ENCODE data around the gene BARX1.
"Not testable (repeated sequence)": the region's sequence is repeated elsewhere in the genome, so short reads cannot be mapped to it uniquely, and the experiment has no call there.

BARX1 gene

DNA sequence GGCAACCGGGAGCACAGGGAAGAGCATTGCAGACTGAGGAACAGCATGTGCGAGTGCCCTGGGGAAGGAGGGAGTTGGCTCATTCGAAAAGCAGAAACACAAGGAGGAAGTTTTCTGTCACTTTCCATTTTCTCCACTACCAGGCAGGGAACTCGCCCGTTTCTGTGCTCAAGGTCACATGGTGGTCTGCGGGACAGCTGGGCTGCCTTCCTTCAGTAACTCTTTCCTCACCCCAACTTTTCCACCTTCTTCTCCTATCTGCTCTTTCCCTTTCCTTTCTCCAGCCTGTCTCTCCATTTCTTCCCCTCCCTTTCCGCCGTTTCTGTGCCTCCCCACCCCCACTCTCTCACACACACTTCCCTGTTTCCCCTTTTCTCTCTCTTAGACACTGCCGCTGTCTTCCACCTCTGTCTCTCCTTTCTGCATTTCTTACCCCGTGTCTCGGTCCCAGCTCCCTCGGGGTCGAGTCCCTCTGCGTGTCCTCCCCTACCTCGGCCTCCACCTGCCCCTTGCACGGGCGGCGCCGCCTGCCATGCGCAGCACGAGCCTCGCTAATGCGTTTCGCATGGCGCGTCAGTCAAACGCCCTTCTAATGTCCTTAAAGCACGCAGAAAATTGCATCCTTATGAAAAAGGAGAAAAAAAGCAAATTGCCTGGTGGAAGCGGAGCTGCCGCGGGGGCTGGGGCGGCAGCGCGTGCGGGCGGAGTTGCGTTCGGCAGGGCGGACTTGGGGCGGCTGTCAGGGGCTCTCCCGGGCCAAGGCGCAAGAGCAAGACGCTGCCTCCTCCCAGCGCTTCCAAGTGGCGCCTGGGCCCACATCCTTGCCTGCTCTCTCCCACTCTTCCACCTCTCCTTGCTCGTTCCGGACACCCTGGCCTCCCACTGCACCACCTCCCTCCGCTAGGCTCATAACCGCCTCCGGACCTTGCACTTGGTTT is 9.5 kb downstream of the BARX1 start:
- no peak overlapping the region for H3K4me3 ChIP-seq (ENCODE audit: low read length)
- TF ChIP-seq, protein P1, sequence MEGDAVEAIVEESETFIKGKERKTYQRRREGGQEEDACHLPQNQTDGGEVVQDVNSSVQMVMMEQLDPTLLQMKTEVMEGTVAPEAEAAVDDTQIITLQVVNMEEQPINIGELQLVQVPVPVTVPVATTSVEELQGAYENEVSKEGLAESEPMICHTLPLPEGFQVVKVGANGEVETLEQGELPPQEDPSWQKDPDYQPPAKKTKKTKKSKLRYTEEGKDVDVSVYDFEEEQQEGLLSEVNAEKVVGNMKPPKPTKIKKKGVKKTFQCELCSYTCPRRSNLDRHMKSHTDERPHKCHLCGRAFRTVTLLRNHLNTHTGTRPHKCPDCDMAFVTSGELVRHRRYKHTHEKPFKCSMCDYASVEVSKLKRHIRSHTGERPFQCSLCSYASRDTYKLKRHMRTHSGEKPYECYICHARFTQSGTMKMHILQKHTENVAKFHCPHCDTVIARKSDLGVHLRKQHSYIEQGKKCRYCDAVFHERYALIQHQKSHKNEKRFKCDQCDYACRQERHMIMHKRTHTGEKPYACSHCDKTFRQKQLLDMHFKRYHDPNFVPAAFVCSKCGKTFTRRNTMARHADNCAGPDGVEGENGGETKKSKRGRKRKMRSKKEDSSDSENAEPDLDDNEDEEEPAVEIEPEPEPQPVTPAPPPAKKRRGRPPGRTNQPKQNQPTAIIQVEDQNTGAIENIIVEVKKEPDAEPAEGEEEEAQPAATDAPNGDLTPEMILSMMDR (conservative IDR thresholded peaks at IDR 0.05; ENCODE audit: low read length), result no peak
- no peak for DNase-seq (ENCODE audit: low read depth)

DNA sequence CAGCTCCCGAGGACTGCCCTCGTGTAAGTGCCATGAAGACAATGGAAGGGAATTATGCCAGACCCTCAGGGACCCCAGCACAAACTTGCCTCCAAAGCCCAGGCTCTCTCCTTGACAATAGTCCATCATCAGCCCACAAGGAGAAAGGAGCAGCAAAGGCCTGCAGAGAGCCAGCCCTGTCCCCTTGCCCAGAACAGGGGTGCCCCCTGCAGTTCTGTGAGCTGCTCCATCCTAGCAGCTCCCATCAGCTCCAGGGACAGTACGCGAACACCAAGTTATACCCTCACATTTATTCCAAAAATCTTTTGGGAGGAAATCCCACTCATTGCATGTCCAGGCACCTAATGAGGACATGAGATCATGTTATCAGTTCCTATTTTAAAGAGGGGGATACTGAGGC is 11.1 kb downstream of the BARX1 start:
- H3K4me3 ChIP-seq (ENCODE audit: low read length), result no peak overlapping the region
- TF ChIP-seq, protein P1 (conservative IDR thresholded peaks at IDR 0.05; ENCODE audit: low read length), result no peak
- DNase-seq (ENCODE audit: low read depth), result no peak

DNA sequence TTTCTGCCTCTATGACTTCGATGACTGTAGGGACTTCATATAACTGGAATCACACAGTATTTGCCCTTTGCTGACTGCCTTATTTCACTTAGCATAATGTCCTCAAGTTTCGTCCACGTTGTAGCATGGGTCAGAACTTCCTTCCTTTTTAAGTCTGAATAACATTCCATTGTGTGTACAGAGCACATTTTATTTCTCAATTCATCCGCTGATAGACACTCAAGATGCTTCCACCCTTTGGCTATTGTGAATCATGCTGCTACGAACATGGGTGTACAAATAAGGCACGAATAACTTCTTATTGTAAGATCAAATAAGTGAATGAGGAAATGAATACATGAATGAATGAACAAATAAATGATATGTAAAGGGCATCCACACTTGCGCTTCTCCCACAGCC is 13.0 kb downstream of the BARX1 start:
- H3K4me3 ChIP-seq (ENCODE audit: low read length), result no peak overlapping the region
- DNase-seq (ENCODE audit: low read depth), result no peak
- TF ChIP-seq, protein P1 (conservative IDR thresholded peaks at IDR 0.05; ENCODE audit: low read length), result no peak

DNA sequence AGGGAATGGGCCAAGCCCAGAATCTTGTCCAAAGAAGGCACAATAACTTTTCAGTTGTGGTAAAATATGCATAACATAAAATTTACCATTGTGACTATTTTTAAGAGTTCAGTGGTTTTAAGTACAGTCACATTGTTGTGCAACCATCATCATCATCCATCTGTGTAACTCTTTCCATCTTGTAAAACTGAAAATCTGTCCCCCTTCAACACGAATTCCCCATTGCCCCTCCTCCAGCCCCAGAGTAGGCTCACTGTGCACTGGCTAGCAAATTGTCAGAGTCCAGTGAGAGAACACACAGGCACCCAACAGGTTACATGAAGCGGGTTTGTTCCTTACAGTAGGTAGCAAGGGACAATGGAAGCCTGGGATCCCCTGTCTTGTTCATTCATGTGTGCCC is 13.7 kb downstream of the BARX1 start:
- TF ChIP-seq, protein P1 (conservative IDR thresholded peaks at IDR 0.05; ENCODE audit: low read length), result no peak
- no peak for DNase-seq (ENCODE audit: low read depth)

DNA sequence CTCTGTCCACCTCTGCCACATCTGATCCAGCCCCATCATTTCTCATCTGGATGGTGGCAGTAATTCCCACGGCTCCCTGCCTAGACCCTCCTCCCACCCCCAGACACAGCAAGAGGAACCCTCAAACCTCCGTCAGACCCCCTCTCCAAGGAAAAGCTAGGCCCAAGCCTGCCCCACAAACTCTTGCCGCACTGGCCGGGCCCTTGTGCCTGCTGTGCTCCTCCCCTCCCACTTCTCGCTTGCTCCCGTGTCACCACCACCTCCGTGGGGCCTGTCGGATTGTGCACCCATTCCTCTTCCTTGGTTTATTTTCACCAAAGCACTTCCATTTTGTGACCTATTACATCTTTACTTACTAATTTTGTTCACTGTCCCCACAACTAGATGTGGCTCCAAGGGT is 14.2 kb downstream of the BARX1 start:
- H3K4me3 ChIP-seq (ENCODE audit: low read length), result no peak overlapping the region
- no peak for DNase-seq (ENCODE audit: low read depth)
- TF ChIP-seq, protein P1 (conservative IDR thresholded peaks at IDR 0.05; ENCODE audit: low read length), result no peak

More for the DNA sequence above, 13.7 kb downstream of the BARX1 start:
- no peak overlapping the region for H3K4me3 ChIP-seq (ENCODE audit: low read length)

DNA sequence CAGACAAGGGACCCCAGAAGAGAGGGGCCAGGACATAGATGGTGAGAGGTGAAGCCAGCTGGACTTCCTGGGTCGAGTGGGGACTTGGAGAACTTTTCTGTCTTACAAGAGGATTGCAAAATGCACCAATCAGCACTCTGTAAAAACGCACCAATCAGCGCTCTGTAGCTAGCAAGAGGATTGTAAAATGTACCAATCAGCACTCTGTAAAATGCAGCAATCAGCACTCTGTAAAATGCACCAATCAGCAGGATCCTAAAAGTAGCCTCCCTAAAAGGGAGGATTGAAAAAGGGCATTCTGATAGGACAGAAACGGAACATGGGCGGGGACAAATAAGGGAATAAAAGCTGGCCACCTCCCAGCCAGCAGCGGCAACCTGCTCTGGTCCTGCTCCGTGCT is 15.6 kb downstream of the BARX1 start:
- not testable (repeated sequence) for H3K4me3 ChIP-seq (ENCODE audit: low read length); DNase-seq (ENCODE audit: low read depth)

DNA sequence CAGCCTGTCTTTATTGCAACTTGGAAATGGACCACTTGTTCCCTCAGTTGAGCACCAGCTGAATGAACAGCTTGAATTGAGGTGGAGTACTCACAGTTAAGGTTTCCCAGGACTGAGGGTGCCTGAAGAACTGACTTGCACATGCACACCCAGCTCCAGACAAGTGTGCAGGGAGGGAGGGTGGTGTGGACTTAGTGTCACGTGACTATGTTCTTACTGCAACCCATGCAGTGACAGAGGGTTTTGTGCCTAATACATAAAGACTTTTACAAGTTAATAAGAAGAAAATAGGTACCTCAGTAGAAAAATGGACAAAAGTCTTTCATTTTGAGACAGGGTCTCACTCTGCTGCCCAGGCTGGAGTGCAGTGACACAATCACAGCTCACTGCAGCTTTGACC is 18.0 kb downstream of the BARX1 start:
- DNase-seq (ENCODE audit: low read depth), result no peak
- TF ChIP-seq, protein P1 (conservative IDR thresholded peaks at IDR 0.05; ENCODE audit: low read length), result no peak
- no peak overlapping the region for H3K4me3 ChIP-seq (ENCODE audit: low read length)
